ENCODE measurements around the gene ASXL1.
A peak's percentile ranks its signal among the peaks of the same experiment; 100 is the strongest.

Gene ASXL1

GRCh38 chr20:32482143-32482441, 124.0 kb downstream of the ASXL1 start:
- TF ChIP-seq, protein P1, sequence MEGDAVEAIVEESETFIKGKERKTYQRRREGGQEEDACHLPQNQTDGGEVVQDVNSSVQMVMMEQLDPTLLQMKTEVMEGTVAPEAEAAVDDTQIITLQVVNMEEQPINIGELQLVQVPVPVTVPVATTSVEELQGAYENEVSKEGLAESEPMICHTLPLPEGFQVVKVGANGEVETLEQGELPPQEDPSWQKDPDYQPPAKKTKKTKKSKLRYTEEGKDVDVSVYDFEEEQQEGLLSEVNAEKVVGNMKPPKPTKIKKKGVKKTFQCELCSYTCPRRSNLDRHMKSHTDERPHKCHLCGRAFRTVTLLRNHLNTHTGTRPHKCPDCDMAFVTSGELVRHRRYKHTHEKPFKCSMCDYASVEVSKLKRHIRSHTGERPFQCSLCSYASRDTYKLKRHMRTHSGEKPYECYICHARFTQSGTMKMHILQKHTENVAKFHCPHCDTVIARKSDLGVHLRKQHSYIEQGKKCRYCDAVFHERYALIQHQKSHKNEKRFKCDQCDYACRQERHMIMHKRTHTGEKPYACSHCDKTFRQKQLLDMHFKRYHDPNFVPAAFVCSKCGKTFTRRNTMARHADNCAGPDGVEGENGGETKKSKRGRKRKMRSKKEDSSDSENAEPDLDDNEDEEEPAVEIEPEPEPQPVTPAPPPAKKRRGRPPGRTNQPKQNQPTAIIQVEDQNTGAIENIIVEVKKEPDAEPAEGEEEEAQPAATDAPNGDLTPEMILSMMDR (IDR thresholded peaks at IDR 0.05; ENCODE audit: low read length): no peak
- no peak for TF ChIP-seq EZH2 (IDR thresholded peaks at IDR 0.05; ENCODE audit: borderline replicate concordance, low read length)
- no peak overlapping the region for H3K4me3 ChIP-seq (ENCODE audit: low read depth, low read length, poor library complexity, severe bottlenecking)
- H3K79me2 ChIP-seq (ENCODE audit: insufficient read depth, low read length): no peaks in the 10 kb centered on the region
- H3K4me1 ChIP-seq (ENCODE audit: insufficient read depth, low read length, severe bottlenecking): peaks cover 16% of the 10 kb centered on the region
- no peaks in the 10 kb centered on the region for H3K36me3 ChIP-seq (ENCODE audit: insufficient read depth, low read length)
- no peak overlapping the region for H3K9ac ChIP-seq (ENCODE audit: low read length)
- no peaks in the 10 kb centered on the region for H3K9me2 ChIP-seq (ENCODE audit: low read depth, low read length)
- H2AFZ ChIP-seq (ENCODE audit: low read length): no peak overlapping the region
- no peak overlapping the region for H3K27ac ChIP-seq (ENCODE audit: low read depth, low read length, poor library complexity, severe bottlenecking)
- no peak overlapping the region for H3K4me2 ChIP-seq (ENCODE audit: low read length)
- H3F3A ChIP-seq (ENCODE audit: insufficient read depth, low read length): no peaks in the 10 kb centered on the region
- H3K27me3 ChIP-seq (ENCODE audit: insufficient read depth, low read length): no peaks in the 10 kb centered on the region
- H4K20me1 ChIP-seq (ENCODE audit: insufficient read depth, low read length): no peaks in the 10 kb centered on the region
- no peaks in the 10 kb centered on the region for H3K9me3 ChIP-seq (ENCODE audit: low read length)

DNA sequence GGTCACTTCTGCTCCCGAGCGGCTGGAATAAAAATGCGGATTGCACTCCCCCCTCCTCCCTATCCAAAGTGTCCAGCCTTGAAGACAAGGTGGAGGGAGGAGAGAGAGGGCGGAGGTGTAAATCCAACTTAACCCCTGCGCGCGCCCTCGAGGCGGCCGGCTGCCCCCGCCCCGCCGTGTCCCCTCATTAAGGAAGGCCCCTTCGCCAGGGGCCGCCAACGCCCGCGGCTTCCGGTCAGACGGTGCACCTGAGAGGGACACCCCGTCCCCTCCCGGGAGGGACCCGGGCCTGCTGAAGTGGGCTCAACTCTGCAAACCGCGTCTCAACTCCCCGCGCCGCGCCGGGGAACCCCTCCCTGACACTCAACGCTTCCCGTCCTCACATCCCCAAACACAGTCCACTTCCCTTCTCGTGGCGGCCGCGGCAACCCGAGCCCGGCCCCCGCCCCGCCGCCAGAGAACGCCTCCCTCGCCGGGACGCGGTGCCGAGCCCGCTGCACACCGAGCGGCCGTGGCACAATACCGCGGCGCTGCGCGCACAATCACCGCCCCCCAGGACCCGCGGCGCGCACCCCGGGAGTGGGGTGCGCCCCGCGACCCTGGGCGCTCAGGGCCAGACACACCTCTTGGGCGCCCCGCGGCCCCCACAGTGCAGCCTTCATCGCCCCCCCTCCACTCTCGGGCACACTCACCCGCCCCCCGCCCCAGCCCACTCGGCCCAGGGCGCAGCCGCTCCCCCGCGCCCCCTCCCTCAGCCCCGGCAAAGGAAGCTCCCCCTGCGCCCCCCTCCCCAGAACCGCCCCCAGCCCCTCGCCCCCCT, 124.5 kb downstream of the ASXL1 start:
- Histone ChIP-seq H3K27me3 (ENCODE audit: insufficient read depth, low read length) (no peaks in the 10 kb centered on the region), H3K79me2 (ENCODE audit: insufficient read depth, low read length) (no peaks in the 10 kb centered on the region), H3K36me3 (ENCODE audit: insufficient read depth, low read length) (no peaks in the 10 kb centered on the region), H3K9ac (ENCODE audit: low read length) (no peak overlapping the region), H3K9me3 (ENCODE audit: low read length) (no peaks in the 10 kb centered on the region), H3K4me1 (ENCODE audit: insufficient read depth, low read length, severe bottlenecking) (peaks cover 16% of the 10 kb centered on the region), H3K9me2 (ENCODE audit: low read depth, low read length) (no peaks in the 10 kb centered on the region), H3F3A (ENCODE audit: insufficient read depth, low read length) (no peaks in the 10 kb centered on the region), H3K27ac (ENCODE audit: low read depth, low read length, poor library complexity, severe bottlenecking) (no peak overlapping the region), H3K4me2 (ENCODE audit: low read length) (peak overlapping the region; percentile 58), H2AFZ (ENCODE audit: low read length) (no peak overlapping the region), H3K4me3 (ENCODE audit: low read depth, low read length, poor library complexity, severe bottlenecking) (peak overlapping the region; percentile 56), H4K20me1 (ENCODE audit: insufficient read depth, low read length) (no peaks in the 10 kb centered on the region)
- TF ChIP-seq, protein P1 (IDR thresholded peaks at IDR 0.05; ENCODE audit: low read length): no peak
- TF ChIP-seq EZH2 (IDR thresholded peaks at IDR 0.05; ENCODE audit: borderline replicate concordance, low read length): no peak

GRCh38 chr20:32483351-32484224, 125.5 kb downstream of the ASXL1 start:
- Histone ChIP-seq H3K9me3 (ENCODE audit: low read length) (no peaks in the 10 kb centered on the region), H3K36me3 (ENCODE audit: insufficient read depth, low read length) (no peaks in the 10 kb centered on the region; the same call in 1 of the 2 replicates), H3K9me2 (ENCODE audit: low read depth, low read length) (no peaks in the 10 kb centered on the region), H2AFZ (ENCODE audit: low read length) (no peak overlapping the region), H3K9ac (ENCODE audit: low read length) (peak overlapping the region; percentile 53), H3K27me3 (ENCODE audit: insufficient read depth, low read length) (no peaks in the 10 kb centered on the region), H3F3A (ENCODE audit: insufficient read depth, low read length) (no peaks in the 10 kb centered on the region), H3K4me1 (ENCODE audit: insufficient read depth, low read length, severe bottlenecking) (peaks cover 16% of the 10 kb centered on the region), H4K20me1 (ENCODE audit: insufficient read depth, low read length) (no peaks in the 10 kb centered on the region), H3K4me2 (ENCODE audit: low read length) (peak overlapping the region; percentile 96), H3K79me2 (ENCODE audit: insufficient read depth, low read length) (no peaks in the 10 kb centered on the region), H3K27ac (ENCODE audit: low read depth, low read length, poor library complexity, severe bottlenecking) (no peak overlapping the region), H3K4me3 (ENCODE audit: low read depth, low read length, poor library complexity, severe bottlenecking) (peak overlapping the region; percentile 68)
- TF ChIP-seq, protein P1 (IDR thresholded peaks at IDR 0.05; ENCODE audit: low read length): no peak
- TF ChIP-seq EZH2 (IDR thresholded peaks at IDR 0.05; ENCODE audit: borderline replicate concordance, low read length): no peak
